HG03095 (cell line): ENCODE measurements around the gene TNFRSF21.
"Not testable (repeated sequence)": the region's sequence is repeated elsewhere in the genome, so short reads cannot be mapped to it uniquely, and the experiment has no call there.

ENCODE experiments used
- ATAC-seq: cut with Tn5 transposase; IDR thresholded peaks from one replicate; pipeline ENCODE4 v1.9.1; 2021; ENCODE audit warnings: moderate library complexity; ENCODE audit not compliant: unreplicated experiment

TNFRSF21 gene

GRCh38 chr6:47290124-47290834 lies 19.4 kb downstream of the TNFRSF21 start:
- ATAC-seq, result no peak

DNA sequence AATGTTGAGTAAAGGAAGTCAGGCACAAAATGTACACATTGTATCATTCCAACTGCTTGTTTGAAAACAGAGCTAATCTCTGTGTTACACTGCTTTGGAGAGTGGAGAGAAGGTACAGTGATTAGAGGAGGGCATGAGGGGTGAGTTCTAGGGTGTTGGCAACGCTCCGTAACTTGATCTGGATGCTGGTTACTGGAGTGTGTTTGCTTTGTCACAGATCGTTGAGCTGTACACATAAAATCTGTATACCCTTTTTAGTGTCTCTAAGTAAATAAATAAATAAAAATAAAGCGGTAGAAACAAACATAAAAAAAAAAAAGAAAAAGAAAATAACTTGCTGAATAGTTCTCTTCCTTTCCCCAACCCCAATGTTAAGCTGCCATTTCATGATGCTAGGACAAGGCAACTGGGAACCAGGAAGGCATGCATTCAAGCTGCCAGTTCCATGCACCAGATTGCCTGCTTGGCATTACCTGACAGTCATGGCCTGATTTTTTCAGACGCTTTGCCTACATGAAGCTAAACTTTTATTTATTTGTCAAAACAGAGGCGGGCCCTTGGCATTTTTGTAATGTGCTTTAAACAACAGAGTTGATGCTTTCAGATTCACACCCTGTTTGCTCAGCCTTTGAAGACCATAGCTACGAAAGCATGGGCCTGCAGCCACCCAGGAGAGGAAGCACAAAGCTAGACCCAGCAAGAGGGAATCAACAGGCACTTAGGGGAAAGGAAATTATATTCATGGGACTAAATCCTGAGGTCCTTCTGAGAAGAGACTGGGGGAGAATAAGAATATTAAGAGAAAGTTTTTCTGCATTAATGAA lies 21.2 kb downstream of the TNFRSF21 start:
- no peak for ATAC-seq

- no peak for ATAC-seq
Observed at GRCh38 chr6:47286301-47286700, 23.4 kb downstream of the TNFRSF21 start.

GRCh38 chr6:47283993-47284392 lies 25.7 kb downstream of the TNFRSF21 start:
- no peak for ATAC-seq

GRCh38 chr6:47278545-47278944 lies 31.2 kb downstream of the TNFRSF21 start:
- ATAC-seq, result no peak

DNA sequence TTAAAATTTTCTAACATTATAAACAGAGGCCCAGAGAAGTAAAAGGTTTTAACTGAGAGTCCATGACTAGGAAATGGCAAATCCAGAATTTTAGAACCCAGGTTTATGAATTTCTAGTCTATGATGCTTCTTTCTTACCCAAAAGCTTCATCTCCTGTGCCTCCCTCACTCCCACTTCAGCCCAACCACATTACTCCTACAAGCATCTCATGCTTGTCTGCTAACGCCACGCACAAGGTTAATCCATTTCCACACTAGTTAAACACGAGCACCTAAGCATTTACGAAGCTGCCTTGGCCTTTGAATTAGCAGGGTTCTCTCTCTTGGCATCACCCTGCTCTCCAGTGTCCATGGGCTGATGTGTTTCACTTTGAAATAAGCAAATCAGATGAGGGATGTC lies 32.0 kb downstream of the TNFRSF21 start:
- no peak for ATAC-seq

GRCh38 chr6:47276377-47276776 lies 33.3 kb downstream of the TNFRSF21 start:
- ATAC-seq, result no peak

DNA sequence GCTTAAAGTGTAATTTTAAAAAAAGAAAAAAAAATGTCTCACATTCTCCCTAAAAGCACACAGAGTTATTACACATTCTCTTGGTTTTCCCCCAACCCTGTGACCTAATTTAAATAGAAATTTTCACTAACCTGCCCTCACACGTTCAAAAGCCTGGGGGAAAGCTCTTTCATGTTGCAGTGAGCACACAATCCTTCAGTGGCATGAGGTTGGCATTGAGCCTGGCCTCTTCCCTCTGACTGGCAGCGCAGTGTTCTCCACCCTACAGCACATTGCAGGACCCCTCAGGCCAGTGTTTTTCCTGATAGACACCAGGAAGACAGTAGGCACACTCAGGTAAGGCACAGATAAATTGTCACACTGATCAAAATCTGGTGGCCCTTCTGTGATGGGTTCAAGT lies 34.1 kb downstream of the TNFRSF21 start:
- ATAC-seq, result no peak

- not testable (repeated sequence) for ATAC-seq
Observed at GRCh38 chr6:47275132-47275531, 34.6 kb downstream of the TNFRSF21 start.

- ATAC-seq, result no peak
Observed at GRCh38 chr6:47268572-47269187, 41.0 kb downstream of the TNFRSF21 start.

- ATAC-seq, result no peak
Observed at GRCh38 chr6:47267301-47267700, 42.4 kb downstream of the TNFRSF21 start.

DNA sequence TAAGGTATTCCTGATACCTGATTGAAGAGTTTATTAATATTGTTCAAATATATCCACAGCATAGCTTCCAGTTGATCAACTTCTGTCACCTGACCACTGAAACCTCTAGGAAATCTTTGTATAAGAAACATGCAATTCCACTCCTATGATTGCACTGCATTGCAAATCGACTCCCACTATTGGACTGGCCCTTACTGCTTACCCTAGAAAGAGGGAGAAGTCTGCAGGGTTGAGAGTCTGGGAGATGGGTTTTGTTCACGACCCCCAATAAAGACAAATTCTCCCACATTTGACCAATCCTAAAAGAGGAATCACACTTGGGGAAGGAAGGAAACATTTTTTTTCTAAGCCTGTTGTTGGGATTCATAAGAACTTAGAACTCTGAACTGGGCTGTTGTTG lies 43.7 kb downstream of the TNFRSF21 start:
- ATAC-seq, result no peak

DNA sequence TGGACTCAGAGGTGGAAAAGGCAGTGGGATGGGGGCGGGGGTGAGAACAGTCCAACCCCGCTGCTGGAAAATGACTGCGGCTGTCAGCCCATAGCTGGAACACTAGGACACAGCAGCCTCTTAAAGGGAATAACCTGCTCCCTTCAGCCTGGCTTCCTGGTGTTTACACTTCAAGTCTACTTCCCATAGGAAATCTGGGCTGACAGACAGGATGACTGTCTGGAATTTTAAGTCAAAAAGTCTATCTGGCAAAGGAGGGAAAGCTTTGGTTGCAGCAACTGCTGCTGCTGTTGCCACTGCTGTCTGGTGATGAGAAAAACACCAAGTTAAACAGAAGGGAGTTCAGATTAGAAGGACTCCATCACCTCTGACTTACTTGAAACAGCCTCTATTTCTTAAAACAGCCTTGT lies 44.9 kb downstream of the TNFRSF21 start:
- no peak for ATAC-seq

DNA sequence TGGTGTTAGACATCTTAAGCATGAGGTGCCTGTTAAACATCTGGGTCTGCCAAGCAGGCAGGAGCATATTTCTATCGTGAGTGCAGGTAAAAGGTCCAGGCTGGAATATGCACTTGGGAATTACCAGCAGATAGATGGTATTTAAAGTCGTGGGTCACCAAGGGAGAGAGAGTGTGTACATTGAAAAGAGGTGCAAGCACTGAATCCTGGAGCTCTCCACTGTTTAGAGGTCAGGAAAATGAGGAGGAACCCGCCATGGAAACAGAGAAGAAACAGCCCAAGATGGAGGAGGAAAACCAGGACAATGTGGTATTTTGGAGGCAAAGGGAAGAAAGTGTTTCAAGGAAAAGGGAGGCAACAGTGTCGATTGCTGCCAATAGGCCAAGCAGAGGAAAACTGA lies 46.4 kb downstream of the TNFRSF21 start:
- no peak for ATAC-seq

- ATAC-seq, result no peak
Observed at GRCh38 chr6:47262231-47262630, 47.5 kb downstream of the TNFRSF21 start.

DNA sequence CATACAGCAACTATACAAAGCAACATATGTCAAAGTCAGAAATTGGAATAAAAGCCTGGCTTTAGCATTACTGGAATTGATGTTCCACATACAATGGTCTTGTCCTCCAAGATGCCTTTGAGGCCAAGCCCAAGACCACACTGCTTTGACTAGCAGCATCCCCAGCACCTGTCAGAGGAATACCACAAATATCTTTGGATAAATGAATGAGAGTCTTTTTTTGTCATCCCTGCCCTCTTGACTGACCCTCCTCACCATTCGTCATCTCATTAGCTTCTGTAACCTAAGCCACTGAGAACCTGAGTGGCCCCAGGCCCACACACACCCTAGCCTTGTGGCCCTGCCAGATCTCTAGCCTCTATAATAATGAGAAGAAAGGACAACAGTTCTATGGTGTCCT lies 48.5 kb downstream of the TNFRSF21 start:
- no peak for ATAC-seq

GRCh38 chr6:47260021-47260420 lies 49.7 kb downstream of the TNFRSF21 start:
- ATAC-seq, result no peak

DNA sequence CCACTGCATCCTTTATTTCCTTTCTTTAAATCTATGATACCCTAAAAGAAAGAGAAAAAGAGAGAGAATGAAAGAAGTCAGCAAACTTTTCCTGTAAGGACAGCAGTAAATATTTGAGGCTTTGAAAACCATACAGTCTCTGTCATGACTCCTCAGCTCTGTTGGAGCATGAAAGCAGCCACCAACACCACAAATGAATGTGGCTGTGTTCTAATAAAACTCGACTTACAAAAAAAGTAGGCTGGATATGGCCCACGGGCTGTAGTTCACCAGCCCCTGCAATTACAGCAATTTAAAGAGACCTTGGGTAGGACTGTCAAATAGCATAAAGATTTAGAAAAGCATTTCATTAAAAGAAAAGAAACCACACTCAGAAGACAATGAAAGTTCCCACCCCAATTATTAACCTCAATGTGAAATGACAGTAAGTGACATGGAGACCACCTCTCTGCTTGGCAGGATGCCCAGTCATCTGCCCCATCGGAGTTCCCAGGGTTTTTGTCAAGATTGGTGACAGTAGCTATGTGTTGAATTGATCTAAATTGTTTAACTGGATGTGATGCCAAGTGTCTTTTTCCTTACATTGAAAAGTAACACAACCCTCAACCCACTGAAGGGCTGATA lies 50.9 kb downstream of the TNFRSF21 start:
- no peak for ATAC-seq

DNA sequence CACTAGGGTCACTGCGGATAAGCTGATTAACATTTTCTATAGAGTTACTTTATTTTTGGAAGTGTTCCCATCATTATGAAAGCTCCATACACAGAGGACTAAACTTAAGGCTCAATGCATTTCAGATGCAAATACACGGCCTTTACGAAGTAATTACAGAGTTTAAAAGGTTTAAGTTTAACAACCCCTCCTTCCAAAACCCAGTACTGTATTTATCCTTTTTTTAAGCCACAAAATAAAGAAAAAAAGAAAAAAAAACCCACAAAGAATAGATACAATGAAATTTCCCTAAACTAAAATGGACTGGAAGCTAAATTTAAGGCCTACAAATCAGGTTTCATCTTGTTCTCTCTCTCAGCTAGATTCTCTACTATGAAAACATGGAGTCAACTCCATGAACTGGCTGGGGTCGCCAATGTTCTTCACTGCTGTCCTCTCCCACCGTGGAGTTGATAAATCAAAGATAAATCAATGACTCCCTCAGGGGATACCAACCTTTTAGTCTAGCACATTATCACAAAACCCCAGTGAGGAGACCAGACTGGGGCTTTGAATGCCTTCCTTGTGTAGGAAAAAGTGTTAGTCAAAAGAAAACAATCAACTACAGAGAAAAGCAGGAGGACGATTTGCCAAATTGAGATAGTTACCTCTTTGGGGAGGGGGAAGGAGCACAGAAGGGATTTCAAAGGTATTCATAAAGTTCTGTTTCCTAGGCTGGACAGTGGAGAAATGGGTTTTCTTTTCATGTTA lies 52.5 kb downstream of the TNFRSF21 start:
- no peak for ATAC-seq

- no peak for ATAC-seq
Observed at GRCh38 chr6:47256361-47256760, 53.3 kb downstream of the TNFRSF21 start.

DNA sequence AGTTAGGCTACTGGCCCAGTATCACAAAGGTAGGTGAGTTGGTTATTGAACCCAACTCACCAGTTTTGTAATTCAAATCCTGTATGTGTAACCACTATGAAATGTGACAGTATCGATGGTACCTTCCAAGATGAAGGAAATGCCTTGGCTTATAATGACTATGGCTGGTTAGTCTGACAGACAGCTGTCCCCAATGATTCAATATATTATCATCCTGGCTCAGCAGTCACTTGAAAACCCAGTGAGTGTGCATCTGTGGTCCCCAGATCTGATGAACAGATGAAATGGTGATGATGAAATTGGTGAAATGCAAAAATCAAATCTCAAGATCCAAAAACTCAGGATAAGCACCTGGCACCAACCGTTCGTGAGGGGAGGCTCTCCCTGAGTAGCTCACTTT lies 54.8 kb downstream of the TNFRSF21 start:
- no peak for ATAC-seq
